SKM-1 (cell line): ENCODE measurements around the gene GMPR2.

ENCODE experiments used
- DNase-seq: peaks from one replicate; lab custom pipeline; 2025; ENCODE audit not compliant: unreplicated experiment; lab: John Stamatoyannopoulos, UW

The GMPR2 gene

DNA sequence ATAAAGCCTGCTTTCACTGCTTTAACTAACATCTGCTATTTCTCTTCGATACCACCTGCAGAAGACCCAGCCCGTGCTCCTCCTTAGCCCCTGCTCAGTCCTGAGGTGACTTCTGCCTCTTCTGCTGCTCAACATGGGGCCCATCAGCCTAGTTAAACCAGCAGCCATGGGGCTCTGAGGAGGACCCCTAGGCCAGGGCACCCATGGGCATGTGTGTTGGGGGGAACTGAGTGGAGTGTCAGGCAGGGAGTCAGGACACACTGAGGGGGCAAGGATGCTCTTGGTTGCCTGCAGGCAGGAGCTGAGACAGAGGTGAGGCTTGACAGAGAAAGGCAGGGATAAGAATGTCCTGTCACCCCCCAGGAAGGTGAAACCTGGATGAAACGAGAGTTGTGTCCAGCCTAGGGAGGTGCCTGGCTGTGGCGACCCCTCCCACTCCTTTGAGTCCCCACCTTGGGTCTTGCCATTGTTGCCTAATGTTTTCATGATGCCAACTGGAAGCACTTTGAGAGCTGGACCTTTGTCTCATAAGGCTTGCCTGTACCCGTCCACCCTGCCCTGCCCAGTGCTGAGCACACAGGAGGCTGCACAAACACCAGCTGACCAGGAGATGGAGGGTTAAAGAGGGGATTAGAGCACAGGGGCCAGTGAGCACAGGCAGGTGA, 51.2 kb downstream of the GMPR2 start:
- DNase-seq: no peak

DNA sequence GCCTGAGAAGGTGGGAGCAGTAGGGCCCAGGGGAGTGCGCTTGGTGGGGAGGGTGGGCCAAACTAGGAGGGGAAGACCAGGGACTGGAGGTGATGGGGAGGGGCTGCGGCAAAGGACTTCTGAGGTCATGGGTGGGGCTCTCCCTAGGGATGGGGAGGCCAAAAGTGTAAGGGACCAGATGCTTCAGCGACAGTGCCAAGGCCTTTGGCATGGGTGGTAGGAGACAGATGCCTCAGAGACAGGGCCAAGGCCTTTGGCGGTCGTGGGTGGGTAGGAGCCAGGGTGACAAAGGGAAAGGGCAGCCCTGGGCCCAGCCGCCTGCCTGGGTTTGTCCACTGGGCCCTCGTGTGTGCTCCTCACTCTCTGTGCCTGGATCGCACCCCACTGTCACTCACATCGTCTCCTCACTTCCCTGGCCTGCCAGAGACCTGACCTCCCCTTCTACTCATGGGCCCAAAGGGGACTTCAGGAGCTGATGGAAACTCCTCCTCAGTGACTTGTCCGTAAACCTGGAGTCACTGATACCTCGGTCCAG, 51.8 kb downstream of the GMPR2 start:
- DNase-seq: no peak

DNA sequence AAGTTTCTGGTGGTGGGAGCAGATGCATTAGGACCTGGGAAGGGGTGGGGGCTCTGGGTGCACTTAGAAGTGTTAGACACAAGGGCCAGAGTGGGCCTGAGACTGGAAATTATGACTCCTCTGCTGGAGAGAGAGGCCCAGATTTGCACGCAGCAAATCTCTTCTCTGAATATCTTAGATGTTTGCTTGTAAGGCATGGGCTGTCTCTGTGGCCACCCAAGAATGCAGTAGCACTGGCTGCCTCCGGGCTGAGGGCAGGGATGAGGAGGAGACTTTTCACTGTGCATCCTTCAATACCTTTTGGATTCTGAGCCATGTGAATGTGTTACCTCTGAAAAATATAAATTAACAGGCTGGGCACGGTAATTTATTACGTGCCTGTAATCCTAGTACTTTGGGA, 52.6 kb downstream of the GMPR2 start:
- no peak for DNase-seq

- DNase-seq: no peak
Measured at GRCh38 chr14:24286996-24287395, 54.3 kb downstream of the GMPR2 start.
